ENCODE results near the gene GPR157. TPM values are rescaled to one million over a fixed set of nuclear protein-coding genes. Genes with fewer than 3 reads are reported as not detected.

Gene GPR157
- total and polyA plus RNA-seq, 2 of the 13 experiments (the other 11 are each of a cell fraction or from before 2014, with no cell fraction given), result 10.1 to 19.2 TPM

- Histone ChIP-seq H3K9ac (ENCODE audit: insufficient read depth, low read depth, low read length) (peak overlapping the region; percentile 60; the same call in 1 of the 2 replicates), H3K27ac (ENCODE audit: extremely low read length, insufficient read depth, low read length) (peak overlapping the region; percentile 33), H3K4me1 (ENCODE audit: insufficient read depth, low read length) (peaks cover 35% of the 10 kb centered on the region), H4K20me1 (ENCODE audit: insufficient read depth, low read length) (no peaks in the 10 kb centered on the region; the same call in none of the 2 replicates), H3K27me3 (ENCODE audit: control insufficient read depth in 1 of 2, insufficient read depth in 2 of 2, low read length in 2 of 2) (no peaks in the 10 kb centered on the region; a peak in 1 of 5 replicates), H3K4me2 (ENCODE audit: low read depth, low read length) (peak overlapping the region; percentile 95), H3K9me3 (ENCODE audit: low read length) (no peaks in the 10 kb centered on the region), H3K4me3 (replicated peaks in 1 of 3; ENCODE audit: insufficient read depth in 1 of 3, low read depth in 2 of 3, low read length in 3 of 3) (peak overlapping the region; percentile 44 to 69 (median 52)), H3K79me2 (ENCODE audit: insufficient read depth, low read length) (peaks cover 32% of the 10 kb centered on the region), H3K36me3 (replicated peaks in 1 of 2; ENCODE audit: control insufficient read depth in 1 of 2, insufficient read depth in 2 of 2, low read length in 2 of 2) (no peaks in the 10 kb centered on the region; a peak in 1 of 5 replicates), H2AFZ (ENCODE audit: low read length) (peak overlapping the region; percentile 39)
- BruUV-seq (replicated peaks), result no TSS peak
- CTCF ChIA-PET (ENCODE audit: low intra/inter-chr PET ratio, low total read pairs), result interaction anchor here (1.7 kb wide), 1 partner anchor 19 kb away, joined by 5 read pairs; no protein-coding TSS in a partner anchor
- in situ Hi-C loops (cut with HindIII; ENCODE audit: extremely low pct_ligation_motif_present, low pct_unique_long_range_greater_than_20kb), result no loop called here
- FAIRE-seq, result no peak
- intact Hi-C loops (cut with micrococcal nuclease; ENCODE audit: unreplicated experiment), result no loop called here
- POLR2A ChIA-PET, result interaction anchor here (0.6 to 4.6 kb wide), 16 partner anchors 9 to 408 kb away, joined by 3 to 25 read pairs (median 3); partner anchors contain the start of gene H6PD
- peak; percentile 78 for ATAC-seq
- 4% methylated on average over 15 of the region's 46 CpGs for WGBS (ENCODE audit: low lambda C conversion rate)
- peak; percentile 78 for DNase-seq (ENCODE audit: low spot score)
- TF ChIP-seq ELF1 (CRISPR knock-in tag; IDR thresholded peaks at IDR 0.05) (peak; percentile 23; the same call in 1 of the 2 replicates), HNRNPK (IDR thresholded peaks at IDR 0.05; ENCODE audit: low read depth, low read length, poor library complexity, severe bottlenecking) (peak; percentile 68), ZNF496 (CRISPR knock-in tag; IDR thresholded peaks at IDR 0.05; ENCODE audit: insufficient replicate concordance) (no peak), BATF2 (CRISPR knock-in tag; IDR thresholded peaks at IDR 0.05) (no peak), NCOR1 (IDR thresholded peaks at IDR 0.05; ENCODE audit: borderline replicate concordance, low read length) (no peak), ZFAT (CRISPR knock-in tag; conservative IDR thresholded peaks at IDR 0.05) (no peak), XRCC5 (optimal IDR thresholded peaks at IDR 0.05; ENCODE audit: low read length) (peak; percentile 30), YY1 (IDR thresholded peaks at IDR 0.05; ENCODE audit: insufficient read depth, insufficient replicate concordance, low read depth, low read length) (no peak), ZNF709 (CRISPR knock-in tag; IDR thresholded peaks at IDR 0.05) (0 out of 2 replicates have a peak, but pooled peaks have one; percentile 44), CBFB (CRISPR knock-in tag; IDR thresholded peaks at IDR 0.05) (no peak), ZBTB20 (CRISPR knock-in tag; IDR thresholded peaks at IDR 0.05; ENCODE audit: borderline replicate concordance, low read depth) (0 out of 2 replicates have a peak, but pooled peaks have one; percentile 32), ZNF501 (CRISPR knock-in tag; IDR thresholded peaks at IDR 0.05) (0 out of 2 replicates have a peak, but pooled peaks have one; percentile 17), SETDB1 (CRISPR knock-in tag; IDR thresholded peaks at IDR 0.05; ENCODE audit: borderline replicate concordance) (no peak), ZBTB34 (CRISPR knock-in tag; IDR thresholded peaks at IDR 0.05) (no peak), MBNL3 (CRISPR knock-in tag; conservative IDR thresholded peaks at IDR 0.05) (no peak), ZBTB7A (CRISPR knock-in tag; IDR thresholded peaks at IDR 0.05) (peak; percentile 73), E2F1 (CRISPR knock-in tag; IDR thresholded peaks at IDR 0.05) (no peak), KDM5A (IDR thresholded peaks at IDR 0.05; ENCODE audit: borderline replicate concordance, low read length) (no peak), GABPB1 (CRISPR knock-in tag; IDR thresholded peaks at IDR 0.05) (0 out of 2 replicates have a peak, but pooled peaks have one; percentile 6), HMGA1 (CRISPR knock-in tag; conservative IDR thresholded peaks at IDR 0.05) (no peak), SP1 (IDR thresholded peaks at IDR 0.05) (no peak), SP1 (CRISPR knock-in tag; IDR thresholded peaks at IDR 0.05) (peak; percentile 76; the same call in 1 of the 2 replicates)
Measured at GRCh38 chr1:9129266-9130041, 552 bp upstream of the GPR157 start.

Measured in HepG2 (cell line).